GM21529 (cell line): ENCODE measurements around the gene KLRK1.
A peak's percentile ranks its signal among the peaks of the same experiment; 100 is the strongest.
"Not testable (repeated sequence)": the region's sequence is repeated elsewhere in the genome, so short reads cannot be mapped to it uniquely, and the experiment has no call there.

ENCODE experiments used
- ATAC-seq: cut with Tn5 transposase; IDR thresholded peaks from one replicate; pipeline ENCODE4 v1.9.1; 2021; ENCODE audit not compliant: unreplicated experiment

The KLRK1 gene

DNA sequence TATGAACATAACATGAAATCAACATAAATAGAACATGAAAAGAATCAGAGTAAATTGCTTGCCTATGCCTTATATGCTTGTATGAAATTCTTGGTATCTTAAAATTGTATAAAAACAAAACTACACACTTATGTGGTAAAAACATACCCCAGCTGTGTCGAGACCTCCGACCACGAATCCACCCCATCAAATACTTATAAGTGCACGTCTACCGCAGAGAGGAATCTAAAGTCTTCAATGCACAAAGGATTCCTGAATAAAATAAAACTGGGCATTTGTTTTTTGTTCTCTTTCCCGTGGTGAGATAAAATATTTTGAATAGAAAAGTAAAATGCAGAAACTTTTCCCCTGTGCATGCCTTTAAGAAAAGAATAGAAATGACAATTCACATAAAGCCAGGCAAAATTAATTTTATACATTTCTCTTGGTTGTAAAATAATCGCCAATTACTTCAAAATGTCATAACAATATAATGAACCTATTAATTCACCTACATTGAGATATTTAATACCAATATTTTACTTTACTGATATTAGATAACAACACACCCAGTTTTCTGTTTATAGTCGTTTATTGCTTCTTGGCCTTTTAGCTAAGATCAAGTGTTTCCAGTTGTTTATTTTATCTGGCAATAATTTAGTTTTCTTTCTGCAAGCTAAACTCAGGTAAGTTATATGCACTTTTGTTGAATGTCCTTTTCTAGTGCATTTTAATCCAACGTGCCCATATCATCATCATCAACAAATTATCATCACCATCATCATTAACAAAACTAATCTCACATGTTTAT, 1.0 kb downstream of the KLRK1 start:
- ATAC-seq, result no peak

DNA sequence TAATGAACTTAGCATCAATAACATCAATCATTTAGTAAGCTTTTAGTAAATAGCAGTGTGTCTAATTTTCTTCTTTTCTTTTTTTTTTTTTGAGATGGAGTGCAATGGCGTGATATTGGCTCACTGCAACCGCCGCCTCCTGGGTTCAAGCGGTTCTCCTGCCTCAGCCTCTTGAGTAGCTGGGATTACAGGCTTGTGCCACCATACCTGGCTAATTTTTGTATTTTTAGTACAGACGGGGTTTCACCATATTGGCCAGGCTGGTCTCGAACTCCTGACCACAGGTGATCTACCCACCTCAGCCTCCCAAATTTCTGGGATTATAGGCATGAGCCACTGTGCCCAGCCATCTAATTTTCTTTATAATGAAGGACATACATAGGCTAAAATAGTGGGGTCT, 2.3 kb downstream of the KLRK1 start:
- not testable (repeated sequence) for ATAC-seq

DNA sequence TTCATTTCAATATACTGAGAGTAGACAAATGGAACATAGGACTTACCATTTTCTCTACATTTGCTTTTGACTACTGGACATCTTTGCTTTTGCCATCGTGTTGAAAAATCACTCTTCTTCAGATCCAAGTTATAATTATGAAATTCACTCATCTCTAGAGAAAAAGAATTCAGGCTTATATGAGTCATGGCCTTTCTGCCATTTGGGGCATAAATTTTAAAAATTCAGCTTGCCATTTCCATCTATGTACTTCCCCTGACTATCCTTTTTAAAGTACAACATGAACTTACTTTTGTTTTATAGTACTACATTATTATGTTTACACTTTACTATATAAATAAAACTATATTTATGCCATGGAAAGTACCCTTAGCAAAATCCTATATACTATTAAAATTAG, 3.0 kb downstream of the KLRK1 start:
- no peak for ATAC-seq

DNA sequence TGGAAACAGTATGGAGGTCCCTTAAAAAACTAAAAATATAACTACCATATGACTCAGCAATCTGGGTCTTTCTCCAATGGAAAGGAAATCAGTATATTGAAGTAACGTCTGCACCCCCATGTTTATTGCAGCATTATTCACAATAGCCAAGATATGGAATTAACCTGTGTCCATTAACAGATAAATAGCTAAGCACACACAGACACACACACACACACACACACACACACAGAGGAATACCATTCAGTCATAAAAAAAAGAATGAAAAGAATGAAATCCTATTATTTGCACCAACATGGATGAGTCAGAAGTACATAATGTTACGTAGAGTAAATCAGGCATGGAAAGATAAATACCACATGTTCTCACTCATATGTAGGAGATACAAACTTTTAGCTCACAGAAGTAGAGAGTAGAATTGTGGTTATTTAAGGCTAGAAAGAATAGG, 4.7 kb downstream of the KLRK1 start:
- ATAC-seq, result no peak

DNA sequence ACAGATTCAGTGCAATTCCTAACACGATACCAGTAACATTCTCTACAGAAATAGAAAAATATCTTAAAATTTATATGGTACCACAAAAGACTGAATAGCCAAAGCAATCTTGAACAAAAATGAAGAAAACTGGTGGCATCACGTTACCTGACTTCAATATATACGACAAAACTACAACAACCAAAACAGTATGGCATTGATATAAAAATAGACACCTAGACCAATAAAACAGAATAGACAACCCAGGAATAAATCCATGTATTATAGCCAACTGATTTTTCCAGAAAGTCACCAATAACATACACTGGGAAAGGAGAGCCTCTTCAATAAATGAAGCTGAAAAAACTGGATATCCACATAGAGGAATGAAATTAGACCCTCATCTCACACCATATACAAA, 5.7 kb downstream of the KLRK1 start:
- no peak for ATAC-seq

DNA sequence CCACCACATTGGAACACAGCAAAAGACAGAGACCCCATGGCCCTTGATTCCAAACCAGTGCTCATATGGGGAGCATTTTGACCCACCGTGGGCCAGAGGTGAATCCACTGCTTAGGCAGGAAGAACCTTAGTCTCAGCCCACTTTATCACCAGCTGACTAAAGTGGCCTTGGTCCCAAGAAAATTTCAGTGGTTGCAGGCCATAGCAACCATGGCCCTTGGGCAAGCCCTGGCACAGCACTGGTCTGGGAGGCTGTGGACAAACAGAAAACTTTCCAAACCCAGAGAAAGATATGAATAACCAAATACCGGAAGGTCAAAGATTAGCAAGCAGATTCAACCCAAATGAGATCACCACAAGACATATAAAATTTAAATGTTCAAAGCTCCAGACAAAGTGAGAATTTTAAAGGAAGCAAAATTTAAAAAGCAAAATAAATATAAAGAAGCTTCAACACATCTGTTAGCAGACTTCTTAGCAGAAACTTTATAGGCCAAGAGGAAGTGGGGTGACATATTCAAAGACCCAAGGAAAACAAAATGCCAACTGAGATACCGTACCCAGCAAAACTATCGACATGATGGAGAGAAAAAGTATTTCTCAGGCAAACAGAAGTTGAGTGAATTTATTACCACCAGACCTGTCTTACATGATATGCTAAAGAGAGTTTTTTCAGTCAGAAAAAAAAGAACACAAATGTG, 7.8 kb downstream of the KLRK1 start:
- ATAC-seq, result no peak

DNA sequence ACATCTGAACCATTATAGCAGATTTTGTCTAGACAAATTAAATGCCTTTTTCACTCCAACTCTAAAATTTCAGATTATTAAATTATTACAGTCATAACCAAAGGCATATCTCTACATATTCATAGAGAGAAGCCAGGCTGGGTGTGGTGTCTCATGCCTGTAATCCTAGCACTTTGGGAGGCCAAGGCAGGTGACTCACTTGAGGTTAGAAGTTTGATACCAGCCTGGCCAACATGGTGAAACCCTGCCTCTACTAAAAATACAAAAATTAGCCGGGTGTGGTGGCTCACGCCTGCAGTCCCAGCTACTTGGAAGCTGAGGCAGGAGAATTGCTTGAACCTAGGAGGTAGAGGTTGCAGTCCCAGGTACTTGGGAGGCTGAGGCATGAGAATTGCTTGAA, 11.1 kb downstream of the KLRK1 start:
- ATAC-seq, result not testable (repeated sequence)

DNA sequence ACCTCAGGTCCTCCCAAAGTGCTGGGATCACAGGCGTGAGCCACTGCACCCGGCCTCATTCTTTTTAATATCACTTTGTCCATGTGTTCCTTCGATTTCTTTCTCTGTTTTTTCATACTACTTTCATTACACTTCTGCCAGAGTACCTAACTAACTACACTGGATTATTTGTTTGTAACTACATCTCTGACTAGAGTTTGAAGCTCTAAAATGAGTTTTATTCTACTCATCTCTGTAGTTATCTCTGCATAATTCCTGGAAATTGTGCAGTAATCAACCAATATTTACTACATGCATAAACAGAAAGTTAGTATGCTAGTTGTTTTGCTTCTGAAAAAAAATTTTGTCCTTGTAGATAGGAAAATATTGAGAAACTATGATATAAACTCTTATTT, 15.2 kb downstream of the KLRK1 start:
- ATAC-seq, result no peak

DNA sequence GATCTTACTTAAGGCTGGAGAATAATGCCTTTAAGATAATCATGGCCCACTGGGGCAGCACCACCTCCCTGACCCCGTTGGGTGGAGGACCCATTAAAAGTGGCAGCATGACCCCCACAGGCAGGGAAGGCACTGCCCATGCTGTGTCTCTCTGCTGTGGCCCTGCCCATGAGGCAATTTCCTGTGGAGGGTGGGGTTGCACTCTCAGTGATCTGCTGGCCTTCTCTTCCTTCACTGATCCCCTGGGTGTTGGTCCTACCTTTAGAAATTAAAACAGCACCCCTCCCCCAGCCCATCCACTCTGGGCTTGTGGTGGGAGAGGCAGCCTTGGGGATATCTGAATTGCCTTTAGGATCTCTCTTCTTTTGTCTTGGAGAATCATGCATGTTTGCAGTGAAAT, 17.3 kb downstream of the KLRK1 start:
- ATAC-seq, result no peak

DNA sequence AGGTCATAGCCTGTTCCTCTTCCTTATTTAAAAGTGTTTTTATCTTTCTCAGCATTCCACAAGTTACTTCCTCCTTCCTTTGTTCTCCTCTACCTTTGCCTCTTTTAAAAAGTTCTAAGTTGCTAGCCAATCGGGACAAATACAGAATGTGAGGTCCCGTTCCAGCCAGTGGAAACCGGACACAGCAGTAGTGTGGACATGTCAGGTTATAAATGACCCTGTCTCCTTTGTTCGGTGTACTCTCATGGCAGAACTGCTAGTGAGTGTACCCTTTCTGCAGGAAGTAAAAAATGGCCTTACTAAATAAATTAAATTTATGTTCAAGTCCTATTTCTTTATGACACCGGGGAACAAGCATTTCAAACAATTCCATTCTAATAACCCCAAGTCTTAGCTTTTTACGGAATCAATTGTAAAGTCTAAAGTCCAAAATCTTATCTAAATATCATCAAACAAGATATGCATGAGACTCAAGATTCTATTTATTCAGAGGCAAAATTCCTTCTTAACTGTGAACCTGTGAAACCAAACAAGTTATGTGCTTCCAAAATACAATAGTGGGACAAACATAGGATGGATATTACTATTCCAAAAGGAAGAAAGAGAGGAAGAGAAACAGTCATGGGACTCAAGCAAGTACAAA, 17.8 kb downstream of the KLRK1 start:
- not testable (repeated sequence) for ATAC-seq

DNA sequence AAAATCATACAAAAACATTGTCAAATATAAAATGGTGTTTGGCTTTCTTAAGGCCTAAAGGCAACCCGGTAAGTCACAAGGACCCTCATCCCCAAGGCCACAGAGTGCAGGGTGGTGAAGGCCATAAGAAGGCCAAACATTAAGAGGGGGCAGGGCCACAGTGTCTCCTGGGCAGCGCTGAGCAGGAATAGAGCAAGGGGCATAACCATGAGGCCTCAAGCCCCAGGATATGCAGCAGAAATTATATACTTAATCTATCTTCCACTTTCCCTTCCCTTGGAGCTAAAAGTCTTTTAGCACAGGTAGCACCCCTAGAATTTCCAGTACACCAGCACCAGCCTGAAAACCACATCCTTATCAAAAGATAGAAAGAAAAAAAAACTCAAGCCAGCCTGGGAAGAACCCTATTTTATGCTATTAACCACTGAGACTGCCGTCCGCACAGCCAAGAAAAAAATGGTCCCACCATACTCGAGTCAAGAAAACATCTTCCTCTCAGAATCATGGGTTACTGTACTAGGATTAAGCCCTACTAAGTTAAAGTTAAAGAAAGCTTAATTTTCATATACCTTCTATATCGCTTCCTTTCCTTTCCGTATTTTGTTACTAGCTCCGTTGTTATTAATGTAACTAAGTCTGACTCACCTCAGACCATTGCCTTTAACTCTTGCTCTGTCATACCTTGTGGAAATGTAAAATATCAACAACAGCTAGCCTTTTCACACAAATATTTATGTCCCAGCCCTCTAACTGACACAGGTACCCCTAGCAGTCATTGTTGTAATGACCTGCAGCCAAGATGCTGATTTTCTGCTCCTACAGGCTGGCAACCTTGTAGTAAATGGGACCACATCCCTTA, 20.1 kb downstream of the KLRK1 start:
- ATAC-seq, result no peak

DNA sequence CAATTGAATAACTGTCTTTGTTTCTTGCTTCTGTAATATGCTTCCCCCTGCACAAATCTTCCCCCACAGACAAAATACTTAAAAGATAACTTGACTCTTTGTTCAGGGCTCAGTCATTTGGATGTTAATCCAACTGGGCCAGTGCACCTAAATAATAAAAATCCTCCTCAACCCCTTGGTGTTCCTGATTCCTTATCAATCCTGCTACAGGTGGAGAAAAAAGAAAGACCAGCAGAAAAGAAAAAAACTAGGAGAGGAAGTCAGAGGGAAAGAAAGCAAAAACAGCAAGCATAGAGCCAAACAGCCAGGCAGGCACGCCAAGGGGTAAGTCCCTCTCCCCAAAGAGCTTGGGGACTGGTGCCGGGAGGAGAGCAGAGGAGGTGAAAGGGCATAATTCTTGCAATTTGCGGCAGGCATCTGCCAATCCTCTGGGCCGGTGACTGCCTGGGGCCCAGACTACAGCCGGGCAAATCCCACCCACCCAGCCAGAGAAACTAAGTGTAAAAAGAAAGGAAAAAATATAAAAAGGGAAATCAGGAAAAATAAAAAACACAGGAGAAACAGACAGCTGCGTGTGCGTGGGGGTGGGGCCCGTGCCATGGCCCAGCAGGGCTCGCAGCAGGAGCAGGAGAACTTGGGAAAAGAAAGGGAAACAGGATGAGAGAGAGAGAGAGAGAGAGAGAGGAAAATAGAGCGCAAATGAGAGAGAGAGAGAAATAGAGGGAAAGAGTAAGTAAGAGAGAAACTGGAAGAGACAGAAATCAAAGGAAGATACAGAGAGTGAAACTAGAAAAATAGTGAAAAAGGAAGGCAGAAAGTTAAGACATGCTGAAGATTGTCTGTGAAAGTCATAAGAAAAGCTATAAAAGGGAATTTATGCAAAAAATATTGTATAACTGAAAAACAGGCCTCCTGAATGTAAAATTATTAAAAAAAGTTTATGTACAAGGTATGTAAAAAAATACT, 21.4 kb downstream of the KLRK1 start:
- no peak for ATAC-seq

DNA sequence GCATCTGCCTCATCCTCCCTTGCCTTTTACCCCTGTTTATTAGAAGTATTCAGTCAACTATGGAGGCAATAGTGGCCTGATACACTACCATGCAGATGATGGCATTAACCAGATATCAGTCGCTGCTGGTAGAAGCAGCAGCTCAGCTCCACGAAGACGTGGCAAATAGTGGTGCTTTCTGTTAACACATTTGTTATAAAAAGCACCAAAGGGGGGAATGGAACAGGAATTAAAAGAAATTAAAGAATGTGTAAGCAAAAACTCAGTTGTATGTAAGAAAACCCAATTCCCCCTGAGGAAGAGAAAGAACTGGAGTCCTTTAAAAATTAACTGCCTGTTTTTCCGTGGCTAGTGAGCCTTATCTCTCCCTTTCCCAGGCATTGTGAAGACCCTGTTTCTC, 22.1 kb downstream of the KLRK1 start:
- not testable (repeated sequence) for ATAC-seq

DNA sequence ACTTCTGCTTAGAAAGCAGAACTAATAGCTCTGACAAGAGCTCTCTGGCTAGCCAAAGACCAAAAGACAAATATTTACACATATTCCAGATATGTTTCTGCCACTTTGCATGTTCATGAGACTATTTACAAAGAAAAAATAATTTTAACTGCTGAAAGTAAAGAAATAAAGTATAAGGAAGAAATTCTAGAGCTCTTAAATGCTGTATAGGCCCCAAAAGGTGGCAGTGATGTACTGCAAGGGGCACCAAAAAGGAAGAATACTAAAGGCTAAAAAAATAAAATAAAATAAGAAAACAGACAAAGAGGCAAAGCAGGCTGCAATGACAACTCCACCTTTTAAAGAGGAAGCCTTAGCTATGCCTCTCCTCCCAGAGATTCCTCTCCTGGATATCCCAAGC, 23.0 kb downstream of the KLRK1 start:
- no peak for ATAC-seq

DNA sequence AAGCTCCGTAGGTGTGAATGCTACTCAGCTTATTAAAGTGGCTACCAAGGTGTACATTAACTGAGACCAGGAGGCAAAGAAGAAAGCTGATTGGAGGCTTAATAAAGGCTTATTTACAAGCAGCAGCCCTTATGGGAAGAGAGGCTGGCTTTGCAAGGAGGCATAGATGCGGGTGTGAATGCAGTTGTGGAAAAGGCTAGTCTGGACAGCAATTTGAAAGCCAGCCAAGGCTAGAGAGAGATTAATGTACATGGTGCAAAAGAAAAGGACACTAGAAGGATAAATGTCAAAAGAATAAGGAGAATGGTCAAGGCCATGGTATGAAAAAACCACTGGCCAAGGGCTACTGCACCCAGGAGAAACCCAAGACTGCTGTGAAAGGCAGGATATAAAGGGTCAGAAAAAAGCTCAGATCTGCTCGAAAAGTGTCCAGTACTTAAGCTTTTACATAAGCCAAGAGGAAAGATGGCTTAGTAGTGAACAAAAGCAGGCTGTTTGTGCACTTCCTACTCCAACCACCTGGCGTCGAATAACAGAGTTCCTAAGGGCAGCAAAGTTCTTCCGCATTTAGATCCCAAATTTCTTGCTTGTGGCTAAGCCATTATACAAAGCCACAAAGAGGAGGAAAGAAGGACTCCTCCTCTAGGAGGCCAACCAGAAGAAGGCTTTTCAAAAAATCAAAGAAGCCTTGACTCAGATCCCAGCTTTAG, 24.0 kb downstream of the KLRK1 start:
- ATAC-seq, result no peak

DNA sequence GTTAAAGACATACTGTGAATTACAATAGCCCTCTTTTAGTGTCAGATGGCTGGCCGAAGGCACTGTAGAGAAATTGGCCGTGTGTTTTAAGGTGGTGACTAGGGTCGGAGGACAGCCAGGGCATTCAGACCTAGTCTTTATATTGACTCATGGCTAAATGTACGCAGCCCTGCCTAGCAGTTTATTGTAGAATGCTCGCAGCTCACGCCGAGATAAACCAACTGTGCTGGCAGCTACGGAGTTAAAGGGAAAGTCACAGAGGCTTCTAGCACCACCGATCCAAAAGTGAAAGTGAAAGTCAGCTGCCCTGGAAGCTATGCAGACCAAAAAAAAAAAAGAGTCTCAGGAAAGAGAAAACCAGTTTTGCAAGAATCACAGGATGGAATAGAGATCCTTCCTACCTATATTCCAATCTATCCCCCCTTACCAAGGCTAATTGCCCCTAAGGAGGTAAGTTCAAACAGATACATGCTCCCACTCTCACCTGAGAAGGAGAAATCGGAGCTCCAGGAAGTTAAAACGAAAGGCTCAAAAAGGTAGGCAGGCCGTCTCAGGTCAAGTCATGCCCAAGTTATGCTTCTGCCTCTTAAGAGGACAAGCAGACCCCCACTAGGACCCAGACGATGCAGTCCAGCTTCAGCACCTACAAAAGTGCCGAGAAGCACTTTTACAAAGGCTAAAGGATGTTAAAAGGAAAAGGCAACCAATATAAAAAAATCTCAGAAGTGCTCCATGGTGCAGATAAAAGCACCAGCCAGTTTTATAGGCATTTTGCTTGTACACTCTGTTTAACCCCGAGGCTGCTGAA, 24.8 kb downstream of the KLRK1 start:
- ATAC-seq, result peak; percentile 52

DNA sequence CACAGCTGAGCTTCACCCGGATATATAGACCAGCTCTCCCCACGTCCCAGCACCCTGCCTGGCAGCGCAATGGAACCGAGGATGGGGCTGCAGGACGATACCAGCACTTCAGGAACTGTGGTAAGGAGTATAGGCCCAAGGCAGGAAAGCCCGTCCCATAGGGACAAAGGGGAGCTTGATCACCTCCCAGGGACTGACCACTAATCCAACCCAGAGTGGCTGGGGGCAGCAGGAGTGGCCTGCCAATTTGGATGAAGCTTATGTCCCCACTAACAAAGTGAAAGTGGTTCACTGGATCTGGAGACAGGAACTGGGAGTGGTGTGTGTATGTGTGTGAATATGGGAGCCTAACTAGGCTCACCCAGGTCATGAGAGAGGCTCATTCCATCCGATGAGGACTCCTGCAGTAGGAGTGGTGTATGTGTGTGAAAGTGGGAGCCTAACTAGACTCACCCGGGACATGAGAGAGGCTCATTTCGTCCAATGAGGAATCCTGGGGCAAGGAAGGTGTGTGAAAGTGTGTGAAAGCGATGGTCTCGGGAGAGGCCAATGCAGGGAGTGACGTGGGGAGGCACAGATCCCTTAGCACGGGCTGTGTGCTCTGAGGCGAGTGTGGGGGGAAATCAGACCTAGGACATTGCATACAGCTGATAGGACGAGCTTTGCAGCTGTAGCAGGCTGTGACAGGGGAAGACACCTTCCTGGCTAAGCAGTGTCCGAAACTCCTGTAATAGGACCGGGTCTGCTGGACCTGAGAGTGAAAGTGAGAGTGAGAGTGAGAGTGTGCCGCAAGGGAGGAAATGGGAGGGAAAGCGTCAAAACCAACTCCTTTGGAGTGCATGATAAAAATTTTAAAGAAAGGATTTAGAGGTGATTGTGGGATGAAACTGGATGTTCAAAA, 25.7 kb downstream of the KLRK1 start:
- ATAC-seq, result peak; percentile 92

DNA sequence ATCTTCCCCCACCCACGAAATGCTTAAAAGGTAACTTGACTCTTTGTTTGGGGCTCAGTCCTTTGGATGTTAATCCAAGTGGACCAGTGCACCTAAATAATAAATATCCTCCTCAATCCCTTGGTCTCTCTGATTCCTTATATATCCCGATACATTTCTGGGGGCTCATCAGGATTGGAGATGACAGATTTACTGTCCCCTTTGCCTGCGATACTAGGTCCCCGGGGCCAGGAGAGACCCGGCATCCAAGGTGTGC, 26.3 kb downstream of the KLRK1 start:
- no peak for ATAC-seq
